Keratinocyte (primary cell): ENCODE data around the gene CHFR.

ENCODE experiments used
- EZH2 ChIP-seq: IDR thresholded peaks from one replicate; pipeline ENCODE4 v1.6.1; 2012; ENCODE audit warnings: inconsistent platforms, mild to moderate bottlenecking, low read length, moderate library complexity
- TF ChIP-seq, protein P1 (sequence below), 3 experiments: IDR thresholded peaks in 1 of 3; conservative IDR thresholded peaks in 1 of 3; optimal IDR thresholded peaks in 1 of 3; 2 replicates in 2 of 3; 3 replicates in 1 of 3; pipeline versions ENCODE3 to v1.5.1; 2011; ENCODE audit warnings: low read length in 3 of 3, mild to moderate bottlenecking in 3 of 3, moderate library complexity in 2 of 3, control low read depth in 1 of 3, inconsistent platforms in 1 of 3; ENCODE audit not compliant: insufficient read depth in 2 of 3; ENCODE audit errors: extremely low read depth in 1 of 3

DNA sequence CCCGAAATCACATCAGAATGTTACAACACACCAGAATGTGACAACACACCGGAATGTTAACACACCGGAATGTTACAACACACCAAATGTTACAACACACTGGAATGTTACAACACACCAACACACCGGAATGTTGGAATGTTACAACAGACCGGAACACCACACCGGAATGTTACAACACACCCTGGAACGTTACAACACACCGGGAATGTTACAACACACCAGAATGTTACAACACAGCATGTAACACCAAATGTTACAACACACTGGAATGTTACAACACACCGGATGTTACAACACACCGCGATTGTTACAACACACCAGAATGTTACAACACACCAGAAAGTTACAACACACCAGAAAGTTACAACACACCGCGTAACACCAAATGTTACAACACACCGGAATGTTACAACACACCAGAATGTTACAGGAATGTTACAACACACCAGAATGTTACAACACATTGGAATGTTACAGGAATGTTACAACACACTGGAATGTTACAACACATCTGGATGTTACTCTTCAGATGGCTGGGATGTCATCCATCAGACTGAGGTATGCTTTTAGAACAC lies 21.1 kb downstream of the CHFR start:
- TF ChIP-seq EZH2 = no peak
- TF ChIP-seq, protein P1, sequence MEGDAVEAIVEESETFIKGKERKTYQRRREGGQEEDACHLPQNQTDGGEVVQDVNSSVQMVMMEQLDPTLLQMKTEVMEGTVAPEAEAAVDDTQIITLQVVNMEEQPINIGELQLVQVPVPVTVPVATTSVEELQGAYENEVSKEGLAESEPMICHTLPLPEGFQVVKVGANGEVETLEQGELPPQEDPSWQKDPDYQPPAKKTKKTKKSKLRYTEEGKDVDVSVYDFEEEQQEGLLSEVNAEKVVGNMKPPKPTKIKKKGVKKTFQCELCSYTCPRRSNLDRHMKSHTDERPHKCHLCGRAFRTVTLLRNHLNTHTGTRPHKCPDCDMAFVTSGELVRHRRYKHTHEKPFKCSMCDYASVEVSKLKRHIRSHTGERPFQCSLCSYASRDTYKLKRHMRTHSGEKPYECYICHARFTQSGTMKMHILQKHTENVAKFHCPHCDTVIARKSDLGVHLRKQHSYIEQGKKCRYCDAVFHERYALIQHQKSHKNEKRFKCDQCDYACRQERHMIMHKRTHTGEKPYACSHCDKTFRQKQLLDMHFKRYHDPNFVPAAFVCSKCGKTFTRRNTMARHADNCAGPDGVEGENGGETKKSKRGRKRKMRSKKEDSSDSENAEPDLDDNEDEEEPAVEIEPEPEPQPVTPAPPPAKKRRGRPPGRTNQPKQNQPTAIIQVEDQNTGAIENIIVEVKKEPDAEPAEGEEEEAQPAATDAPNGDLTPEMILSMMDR (optimal IDR thresholded peaks at IDR 0.05 in 1 of 3, IDR thresholded peaks at IDR 0.05 in 1 of 3, conservative IDR thresholded peaks at IDR 0.05 in 1 of 3; ENCODE audit: extremely low read depth in 1 of 3, insufficient read depth in 2 of 3, low read length in 3 of 3) = no peak
